GM18909 (cell line): Measurements from ENCODE around the gene PMM1.

ENCODE experiments used
- ATAC-seq: cut with Tn5 transposase; IDR thresholded peaks from one replicate; pipeline ENCODE4 v1.9.1; 2021; ENCODE audit warnings: mild to moderate bottlenecking; ENCODE audit not compliant: unreplicated experiment, poor library complexity

The PMM1 gene

DNA sequence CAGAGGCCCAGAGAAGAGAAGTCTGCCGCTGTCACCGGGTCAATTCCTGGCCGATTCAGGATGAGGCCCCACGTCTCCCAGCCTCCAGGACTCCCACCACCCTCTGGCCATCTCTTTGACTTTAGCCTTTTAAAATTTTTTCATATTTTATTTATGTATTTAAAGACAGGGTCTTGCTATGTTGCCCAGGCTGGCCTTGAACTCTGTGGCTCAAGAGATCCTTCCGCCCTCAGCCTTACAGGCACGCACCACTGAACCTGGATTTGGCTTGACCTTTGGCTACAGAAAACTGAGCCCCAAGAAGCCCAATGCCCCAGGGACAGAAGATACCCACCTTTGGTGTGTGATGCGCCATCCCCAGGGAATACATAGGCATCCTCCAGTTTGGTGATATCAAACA, 49.3 kb downstream of the PMM1 start:
- no peak for ATAC-seq

- ATAC-seq: no peak
Observed at GRCh38 chr22:41540006-41540315, 49.7 kb downstream of the PMM1 start.

- no peak for ATAC-seq
Observed at GRCh38 chr22:41539146-41540005, 50.3 kb downstream of the PMM1 start.

GRCh38 chr22:41538583-41538982, 51.1 kb downstream of the PMM1 start:
- no peak for ATAC-seq

GRCh38 chr22:41537203-41537602, 52.4 kb downstream of the PMM1 start:
- ATAC-seq: no peak

DNA sequence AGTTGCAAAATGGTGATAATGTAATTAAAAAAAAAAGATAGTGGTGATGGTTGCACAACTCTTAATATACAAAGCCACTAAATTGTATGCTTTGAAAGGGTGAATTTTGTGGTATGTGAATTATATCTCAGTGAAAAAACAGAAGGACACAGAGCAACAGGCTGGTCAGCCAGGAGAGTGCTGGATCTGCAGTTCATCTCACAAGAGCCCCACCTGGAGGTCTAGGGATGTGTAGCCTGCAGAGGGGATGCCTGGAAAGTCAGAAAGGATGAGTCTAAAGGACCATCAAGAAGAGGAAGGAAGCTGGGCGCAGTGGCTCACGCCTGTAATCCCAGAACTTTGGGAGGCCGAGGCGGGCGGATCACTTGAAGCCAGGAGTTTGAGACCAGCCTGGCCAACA, 54.4 kb downstream of the PMM1 start:
- no peak for ATAC-seq

GRCh38 chr22:41534219-41534618, 55.4 kb downstream of the PMM1 start:
- no peak for ATAC-seq

DNA sequence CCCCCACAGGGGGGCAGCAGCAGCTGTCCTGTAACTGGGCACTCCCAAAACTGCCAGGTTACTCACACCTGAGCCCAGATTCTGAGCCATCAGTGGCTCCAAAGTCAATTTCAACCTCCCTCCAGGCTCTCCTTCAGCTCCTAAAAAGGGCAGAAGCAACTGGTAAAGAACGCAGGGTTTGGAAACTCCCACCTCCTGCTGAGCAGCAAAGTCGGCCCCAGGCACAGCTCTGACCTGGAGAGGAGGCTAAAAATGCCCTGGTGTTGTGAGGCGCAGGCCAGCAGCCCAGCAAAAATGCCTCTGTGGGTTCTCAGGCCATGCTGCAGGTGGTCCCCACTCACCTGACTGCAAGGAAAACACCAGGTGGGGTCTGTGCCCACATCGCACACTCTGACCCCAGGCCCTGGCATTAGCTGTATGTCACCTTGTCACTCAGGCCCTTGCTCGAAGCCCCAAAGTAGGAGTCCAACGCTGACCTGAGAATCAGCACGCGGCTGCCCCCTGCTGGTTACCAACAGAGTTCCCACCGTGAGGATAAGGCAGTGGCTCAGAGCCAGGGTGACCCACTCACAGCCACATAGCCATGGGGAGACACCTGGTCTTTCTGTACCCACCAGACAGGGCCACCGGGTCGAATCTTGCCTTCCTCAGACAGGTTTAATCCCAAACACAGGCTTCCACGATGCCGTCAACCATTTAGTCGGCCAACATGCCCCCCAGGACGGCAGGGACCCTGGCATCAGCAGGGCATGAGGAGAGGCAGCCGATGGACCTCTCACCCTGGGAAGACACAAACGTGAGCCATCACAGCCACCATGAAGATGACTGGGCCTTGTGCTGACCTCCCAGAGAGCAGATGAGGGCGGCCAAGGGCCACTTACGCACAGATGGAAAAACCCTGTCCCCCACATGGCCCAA, 56.5 kb downstream of the PMM1 start:
- no peak for ATAC-seq

DNA sequence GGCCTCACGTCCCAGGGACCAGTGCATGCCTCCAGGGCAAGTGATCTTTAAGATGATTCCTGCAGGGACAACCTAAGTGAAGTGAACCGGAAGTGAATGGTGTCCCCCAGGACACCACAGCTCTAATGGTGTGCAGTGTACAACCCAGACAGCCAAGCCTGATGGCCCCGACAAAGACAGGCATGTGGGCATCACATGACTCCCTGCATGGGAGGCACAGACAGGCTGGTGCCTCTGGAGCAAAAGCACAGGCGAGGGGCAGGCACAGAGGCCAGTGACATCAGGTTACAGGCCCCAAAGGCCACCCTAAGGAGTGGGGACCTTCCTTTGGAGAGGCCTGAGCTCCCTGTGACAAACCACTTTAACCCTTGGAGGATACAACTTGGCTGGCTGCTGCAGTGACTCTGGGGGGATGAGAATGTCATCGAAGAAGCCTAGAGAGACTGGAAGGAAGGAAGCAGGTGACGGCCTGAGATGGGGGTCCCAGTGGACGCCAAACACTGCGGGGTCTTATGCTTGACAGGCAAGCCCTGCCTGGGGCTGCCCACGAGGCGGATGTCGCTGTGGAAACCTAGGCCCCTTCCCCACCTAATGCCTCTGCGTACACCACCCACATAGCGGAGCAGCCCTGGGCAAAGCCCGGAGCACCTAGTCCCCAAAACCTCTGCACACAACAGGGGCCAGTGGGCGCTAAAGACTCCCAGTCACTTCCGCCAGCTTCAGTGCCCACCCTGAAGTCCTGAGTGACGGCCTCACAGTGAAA, 57.7 kb downstream of the PMM1 start:
- no peak for ATAC-seq

- ATAC-seq: no peak
Observed at GRCh38 chr22:41530890-41531714, 58.5 kb downstream of the PMM1 start.

DNA sequence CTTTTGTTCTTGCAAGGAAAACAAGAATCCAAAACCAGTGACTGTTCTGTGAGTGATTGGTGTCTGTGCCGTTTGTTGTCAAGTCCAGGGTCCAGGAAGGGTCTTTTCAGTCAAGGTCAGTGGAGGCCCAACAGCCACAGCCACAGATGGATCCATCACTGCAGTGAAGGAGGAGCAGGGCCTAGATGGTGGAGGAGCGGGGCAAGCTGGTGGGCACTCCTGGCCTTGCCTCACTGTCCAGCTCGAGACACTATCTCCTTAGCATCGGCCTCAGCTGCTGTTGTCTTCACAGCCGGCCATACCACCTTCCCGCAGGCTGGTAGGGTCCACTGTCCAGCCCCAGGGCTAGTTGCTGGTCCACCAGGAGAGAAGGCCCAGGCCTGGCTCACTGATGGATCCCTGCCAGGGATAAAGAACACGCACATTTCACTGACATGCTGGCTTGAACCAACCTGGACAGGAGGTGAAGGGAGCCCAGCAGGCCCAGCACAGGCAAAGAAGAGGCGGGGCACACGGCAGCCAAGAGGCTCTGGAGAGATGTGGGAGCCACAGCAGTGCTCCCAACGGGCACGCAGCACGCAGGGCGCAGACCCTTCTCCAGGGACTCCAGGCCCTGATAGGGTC, 60.6 kb downstream of the PMM1 start:
- ATAC-seq: no peak

DNA sequence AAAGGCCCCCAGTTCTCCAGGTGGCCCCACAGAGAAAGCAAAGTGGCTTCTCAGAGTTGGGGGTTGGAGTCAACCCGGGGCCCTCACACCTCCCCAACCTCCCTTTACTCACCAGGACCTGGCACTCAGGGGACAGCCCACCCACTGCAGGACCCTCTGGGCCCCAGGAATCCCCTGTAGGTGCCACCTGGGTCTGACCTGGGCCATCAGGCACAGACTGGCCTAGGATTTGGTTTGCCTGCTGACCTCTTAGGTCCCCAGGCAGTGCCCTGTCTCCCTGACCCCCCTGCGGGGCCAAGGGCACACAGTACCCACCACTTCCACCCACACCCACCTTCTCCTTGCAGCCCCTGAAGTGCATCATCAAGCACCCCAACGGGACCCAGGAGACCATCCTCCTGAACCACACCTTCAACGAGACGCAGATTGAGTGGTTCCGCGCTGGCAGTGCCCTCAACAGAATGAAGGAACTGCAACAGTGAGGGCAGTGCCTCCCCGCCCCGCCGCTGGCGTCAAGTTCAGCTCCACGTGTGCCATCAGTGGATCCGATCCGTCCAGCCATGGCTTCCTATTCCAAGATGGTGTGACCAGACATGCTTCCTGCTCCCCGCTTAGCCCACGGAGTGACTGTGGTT, 61.4 kb downstream of the PMM1 start:
- no peak for ATAC-seq
